Psoas muscle (tissue), 8 donors: ENCODE results near the gene HOXC11. TPM values are rescaled to one million over a fixed set of nuclear protein-coding genes. Genes with fewer than 3 reads are reported as not detected.

Experiments used
- ATAC-seq, 4 donors: fragments of 200-7000 bp; cut with Tn5 transposase; one replicate each; pipeline ENCODE4 v1.9.1; 2020; ENCODE audit warnings: moderate library complexity in 3 of 4, mild to moderate bottlenecking in 2 of 4
- DNase-seq, 2 donors: peaks; one replicate each; pipeline ENCODE4 v3.0.0-alpha.2; 2020
- H3K27ac ChIP-seq: fragments of 200-600 bp; one replicate; pipeline ENCODE4 v1.8.0; 2022
- H3K27me3 ChIP-seq, 3 donors: fragments of 200-600 bp in 1 of 3; one replicate each; pipeline versions ENCODE4 v1.6.1 to v1.8.0; 2013 to 2022; ENCODE audit warnings: low read length in 2 of 3, mild to moderate bottlenecking in 2 of 3, moderate library complexity in 1 of 3; ENCODE audit not compliant: insufficient read depth in 3 of 3
- H3K36me3 ChIP-seq, 2 donors: fragments of 200-600 bp in 1 of 2; one replicate each; pipeline versions ENCODE4 v1.6.1 to v1.8.0; 2013 to 2022; ENCODE audit warnings: low read depth in 1 of 2, mild to moderate bottlenecking in 1 of 2, moderate library complexity in 1 of 2; ENCODE audit not compliant: insufficient read depth in 1 of 2
- H3K4me1 ChIP-seq: fragments of 200-600 bp; one replicate; pipeline ENCODE4 v1.8.0; 2022
- H3K4me3 ChIP-seq: fragments of 200-600 bp; one replicate; pipeline ENCODE4 v1.8.0; 2022; ENCODE audit warnings: mild to moderate bottlenecking
- H3K9me3 ChIP-seq: fragments of 200-600 bp; one replicate; pipeline ENCODE4 v1.8.0; 2022
- CTCF ChIP-seq: fragments of 200-600 bp; IDR thresholded peaks from one replicate; pipeline ENCODE4 v1.8.0; 2022; ENCODE audit warnings: antibody characterized with exemption
- WGBS, 3 donors: extraction: QIAGEN DNeasy Blood & Tissue Kit; methylation state at CpG; one replicate each; pipeline versions ENCODE4 v1.1.6 to v1.1.7; 2013; 5-methylcytosine and 5-hydroxymethylcytosine counted together
- intact Hi-C, 2 donors: fragments of 100-400 bp; cut with DNase I; formaldehyde crosslinking; loops; one replicate each; pipeline versions ENCODE4 v1.11.0 to v1.14.2; 2022
- polyA plus RNA-seq, 3 donors: library from polyadenylated mRNA; stranded (reverse); fragments of 200-250 nt; gene quantifications; one replicate each; pipeline ENCODE4 v1.2.3, GENCODE V29; 2013
- total RNA-seq, 4 donors: library from RNA; stranded (reverse); fragmentation: NEBNext Ultra II Directional in 2 of 4; extraction: Animal tissue kit (Norgen Biotek cat#: 25700) in 2 of 4; gene quantifications; one replicate each; pipeline versions ENCODE4 v1.2.1 to v1.2.4, GENCODE V29; 2021 to 2023
- donor health status: healthy with polysubstance abuse.
- donor health status: DM: no; HTN: no; CAD: no; lungs with moderate emphysema.
- donor health status: Bipolar disorder and iron deficiency.
- donor health status: healthy.
- donor health status: DM: yes; HTN: yes; CAD: no.
- donor health status: DM: no; HTN: no; CAD: no.
- donor health status: DM: no; HTN: no; CAD: no.
- donor health status: DM: yes; HTN: yes; CAD: no.

The HOXC11 gene
- total and polyA plus RNA-seq, 7 donors: 0.34 to 2.2 (median 0.82) TPM; not detected in 2

- Histone ChIP-seq H3K27me3 (peaks cover 0 to 85% (median 38%) of the 10 kb centered on the region in 3 donors), H3K36me3 (no peaks in the 10 kb centered on the region), H3K27ac (no peak overlapping the region), H3K9me3 (no peaks in the 10 kb centered on the region), H3K4me3 (no peak overlapping the region), H3K4me1 (peaks cover 5% of the 10 kb centered on the region)
- DNase-seq (no peak), ATAC-seq (no peak)
- no peak for TF ChIP-seq CTCF
- 72 to 96% (median 74%) methylated on average over 2 of the region's 2 CpGs for WGBS, 3 donors
- intact Hi-C loops: no loop called here
These were observed 1.2 kb upstream of the HOXC11 start for GRCh38 chr12:53971686-53972085.

DNA sequence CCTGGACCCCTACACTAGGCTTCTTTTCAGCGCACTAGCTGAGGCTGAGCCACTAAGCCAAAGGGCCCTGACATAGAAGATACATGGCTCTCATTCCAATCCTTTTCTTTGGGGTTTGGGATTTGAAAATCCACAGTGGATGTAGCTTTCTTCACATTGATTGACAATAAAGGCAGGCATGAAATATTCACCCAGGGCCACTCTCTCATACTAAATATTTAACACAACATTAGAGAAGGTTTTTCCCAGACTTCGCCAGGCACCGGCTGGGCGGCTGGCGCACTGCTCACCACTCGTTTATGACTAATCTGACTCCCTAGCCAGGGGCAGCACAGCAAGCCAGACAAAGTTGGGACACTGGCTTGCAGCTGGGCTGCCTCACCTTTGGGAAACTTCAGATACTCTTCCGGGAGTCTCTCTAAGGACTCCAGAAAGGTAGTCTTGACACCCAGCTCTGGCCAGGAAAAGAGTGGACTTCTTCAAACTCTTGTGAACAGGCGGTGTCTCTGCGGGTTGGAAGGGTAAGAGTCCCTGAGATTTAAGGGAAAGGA is 699 bp upstream of the HOXC11 start:
- H3K27ac ChIP-seq: no peak overlapping the region
- no peak for TF ChIP-seq CTCF
- DNase-seq: peak in 1 of 2 donors; percentile 44
- no peak overlapping the region for H3K4me3 ChIP-seq
- peaks cover 0 to 85% (median 34%) of the 10 kb centered on the region in 3 donors for H3K27me3 ChIP-seq
- H3K9me3 ChIP-seq: no peaks in the 10 kb centered on the region
- intact Hi-C loops: no loop called here
- H3K4me1 ChIP-seq: peaks cover 5% of the 10 kb centered on the region
- H3K36me3 ChIP-seq: no peaks in the 10 kb centered on the region
- WGBS, 3 donors: 65 to 69% (median 67%) methylated on average over 9 of the region's 9 CpGs
- peak in 1 of 4 donors; percentile 23 for ATAC-seq

- intact Hi-C loops: no loop called here
- 2 to 3% (median 3%) methylated on average over 67 to 71 of the region's 71 CpGs for WGBS, 3 donors
- no peak for TF ChIP-seq CTCF
- H3K4me3 ChIP-seq: peak overlapping the region; percentile 69
- H3K27me3 ChIP-seq: peaks cover 0 to 75% (median 27%) of the 10 kb centered on the region in 3 donors
- H3K4me1 ChIP-seq: peaks cover 5% of the 10 kb centered on the region
- H3K27ac ChIP-seq: peak overlapping the region; percentile 71
- peak in 3 of 4 donors; percentile 53 to 65 (median 59) for ATAC-seq
- H3K9me3 ChIP-seq: no peaks in the 10 kb centered on the region
- DNase-seq: peak in 1 of 2 donors; percentile 73
- no peaks in the 10 kb centered on the region for H3K36me3 ChIP-seq
These were observed 513 bp downstream of the HOXC11 start for GRCh38 chr12:53973236-53974042.

DNA sequence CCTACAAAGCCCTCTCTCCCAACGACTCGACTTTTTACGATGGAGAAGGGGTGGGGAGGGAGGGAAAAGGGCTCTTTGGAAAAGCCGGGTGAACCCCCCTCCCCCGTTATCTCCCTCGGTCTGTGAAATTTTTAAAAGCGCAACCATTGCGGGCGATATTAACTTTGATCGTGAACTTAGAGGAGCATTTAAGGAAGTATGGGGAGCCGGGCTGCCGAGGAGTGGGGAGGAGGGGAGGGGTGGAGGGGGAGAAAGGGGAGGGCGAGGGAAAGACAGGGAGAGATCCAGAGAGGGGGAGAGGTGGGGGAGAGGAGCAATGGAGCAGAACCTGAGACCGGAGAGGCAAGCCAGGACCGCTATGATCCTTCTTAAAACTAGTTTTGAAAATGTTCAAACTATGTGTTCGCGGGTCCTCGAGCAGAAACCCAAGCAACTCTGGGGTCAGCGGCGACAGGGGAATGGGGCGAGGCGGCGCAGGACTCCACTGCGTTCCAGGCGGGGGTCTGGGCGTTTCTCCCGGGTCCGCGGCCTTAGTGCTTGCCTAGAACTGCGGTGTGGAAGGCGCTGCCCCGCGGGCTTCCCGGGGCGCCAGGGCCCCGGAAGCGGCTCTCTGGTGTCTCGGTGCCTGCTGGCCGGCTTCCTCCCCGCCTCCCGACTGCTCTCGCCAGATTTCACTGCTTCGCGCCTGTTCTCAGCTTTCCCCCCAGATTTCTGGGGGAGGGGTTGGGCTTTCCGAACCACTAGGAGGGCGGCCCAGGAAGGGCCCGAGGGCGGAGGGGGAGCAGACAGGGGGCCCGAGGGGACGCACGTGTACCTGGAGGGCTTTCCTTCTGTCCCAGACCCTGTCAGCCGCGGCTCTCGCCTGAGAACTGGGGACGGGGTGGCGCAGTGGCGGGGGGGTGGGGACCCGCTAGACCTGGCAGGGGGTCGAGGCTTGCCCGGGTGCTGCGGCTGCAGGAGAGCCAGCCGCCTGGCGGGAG is 1.4 kb downstream of the HOXC11 start, which contains the start of gene HOTAIR:
TSS of gene HOTAIR (minus strand) at position 871 of the 980 bp plus-strand sequence.
- ATAC-seq: peak; percentile 32 to 65 (median 52)
- peak in 1 of 2 donors; percentile 83 for DNase-seq
- Histone ChIP-seq H3K4me1 (peaks cover 5% of the 10 kb centered on the region), H3K27ac (peak within 1 kb of the TSS; percentile 71), H3K36me3 (no peaks in the 10 kb centered on the region), H3K27me3 (peaks cover 0 to 75% (median 31%) of the 10 kb centered on the region in 3 donors), H3K9me3 (no peaks in the 10 kb centered on the region), H3K4me3 (peak within 1 kb of the TSS; percentile 69)
- no peak for TF ChIP-seq CTCF
- WGBS, 3 donors: 0 to 2% (median 1%) methylated on average over 41 to 63 of the region's 63 CpGs
- intact Hi-C loops: no loop called here
